ENCODE results near the gene RSPH9.

GRCh38 chr6:43625393-43625992 lies 19.3 kb upstream of the RSPH9 start:
- TF ChIP-seq, protein P1, sequence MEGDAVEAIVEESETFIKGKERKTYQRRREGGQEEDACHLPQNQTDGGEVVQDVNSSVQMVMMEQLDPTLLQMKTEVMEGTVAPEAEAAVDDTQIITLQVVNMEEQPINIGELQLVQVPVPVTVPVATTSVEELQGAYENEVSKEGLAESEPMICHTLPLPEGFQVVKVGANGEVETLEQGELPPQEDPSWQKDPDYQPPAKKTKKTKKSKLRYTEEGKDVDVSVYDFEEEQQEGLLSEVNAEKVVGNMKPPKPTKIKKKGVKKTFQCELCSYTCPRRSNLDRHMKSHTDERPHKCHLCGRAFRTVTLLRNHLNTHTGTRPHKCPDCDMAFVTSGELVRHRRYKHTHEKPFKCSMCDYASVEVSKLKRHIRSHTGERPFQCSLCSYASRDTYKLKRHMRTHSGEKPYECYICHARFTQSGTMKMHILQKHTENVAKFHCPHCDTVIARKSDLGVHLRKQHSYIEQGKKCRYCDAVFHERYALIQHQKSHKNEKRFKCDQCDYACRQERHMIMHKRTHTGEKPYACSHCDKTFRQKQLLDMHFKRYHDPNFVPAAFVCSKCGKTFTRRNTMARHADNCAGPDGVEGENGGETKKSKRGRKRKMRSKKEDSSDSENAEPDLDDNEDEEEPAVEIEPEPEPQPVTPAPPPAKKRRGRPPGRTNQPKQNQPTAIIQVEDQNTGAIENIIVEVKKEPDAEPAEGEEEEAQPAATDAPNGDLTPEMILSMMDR (IDR thresholded peaks at IDR 0.05), result no peak
- TF ChIP-seq POLR2A (IDR thresholded peaks at IDR 0.05), result no peak
